HCT116 (cell line): ENCODE measurements around the gene NOX1. TPM values are rescaled to one million over a fixed set of nuclear protein-coding genes. Genes with fewer than 3 reads are reported as not detected.

Source experiments
- ATAC-seq: fragments of 200-7000 bp; cut with Tn5 transposase; 2 replicates; pipeline ENCODE4 v1.9.1; 2020; ENCODE audit warnings: mild to moderate bottlenecking, moderate library complexity
- BruUV-seq: library from RNA; stranded (reverse); fragments of 400-500 nt; replicated peaks from 2 replicates; lab custom pipeline; 2021; lab: Mats Ljungman, UMichigan
- CTCF ChIA-PET: fragments of 300-600 bp; sonication (Branson Sonifier 250); formaldehyde crosslinking; loops from one replicate; lab custom pipeline; 2021; ENCODE audit warnings: antibody characterized with exemption; lab: Charles Lee
- POLR2A ChIA-PET: fragments of 300-600, 350-600 bp; sonication (Branson Sonifier 250); formaldehyde crosslinking; loops from one replicate; lab custom pipeline; 2021; ENCODE audit warnings: antibody characterized with exemption; lab: Charles Lee
- RAD21 ChIA-PET, 2 experiments: fragments of 300-600 bp; sonication (Branson Sonifier 250); formaldehyde crosslinking; loops; one replicate each; lab custom pipeline; 2023; ENCODE audit warnings: low total read pairs in 2 of 2; ENCODE audit not compliant: uncharacterized antibody in 2 of 2, unreplicated experiment in 2 of 2, low non-redundant PET in 1 of 2; lab: Charles Lee
- DNase-seq: peaks from one replicate; pipeline ENCODE4 v3.0.0-alpha.2; 2010; ENCODE audit warnings: low read depth, low spot score
- H2AFZ ChIP-seq: fragments of 200-600 bp; shearing (Covaris generic), sonication (generic); 2 replicates; pipeline ENCODE4 v1.6.1; 2017; ENCODE audit warnings: low read depth, mixed run types, mixed read lengths, antibody characterized with exemption, low read length; ENCODE audit not compliant: poor library complexity, severe bottlenecking
- H3K27ac ChIP-seq: 2 replicates; pipeline ENCODE4 v1.5.1; 2012; ENCODE audit warnings: low read depth, low read length
- H3K27me3 ChIP-seq: fragments of 200-600 bp; sonication (generic); 2 replicates; pipeline ENCODE4 v1.6.1; 2016; ENCODE audit warnings: mixed run types, low read length, mixed read lengths; ENCODE audit not compliant: insufficient read depth
- H3K36me3 ChIP-seq, 2 experiments: fragments of 200-500 bp in 1 of 2; fragments of 200-600 bp in 1 of 2; sonication (Bioruptor generic) in 1 of 2; sonication (generic) in 1 of 2; 2 replicates each; pipeline versions ENCODE4 v1.5.1 to v1.6.1; 2014 to 2016; ENCODE audit warnings: low read length in 2 of 2, inconsistent platforms in 1 of 2, mixed read lengths in 1 of 2, mixed run types in 1 of 2; ENCODE audit not compliant: insufficient read depth in 2 of 2, control insufficient read depth in 1 of 2
- H3K4me1 ChIP-seq, 2 experiments: fragments of 200-600 bp in 1 of 2; sonication (generic) in 1 of 2; 2 replicates each; pipeline versions ENCODE4 v1.5.1 to v1.6.1; 2012 to 2017; ENCODE audit warnings: low read length in 2 of 2, inconsistent platforms in 1 of 2, mild to moderate bottlenecking in 1 of 2, mixed read lengths in 1 of 2, mixed run types in 1 of 2, moderate library complexity in 1 of 2; ENCODE audit not compliant: insufficient read depth in 2 of 2, control insufficient read depth in 1 of 2
- H3K4me2 ChIP-seq: fragments of 200-600 bp; sonication (generic); 2 replicates; pipeline ENCODE4 v1.6.1; 2017; ENCODE audit warnings: mixed run types, low read length, mixed read lengths
- H3K4me3 ChIP-seq, 2 experiments: fragments of 200-600 bp in 1 of 2; sonication (generic) in 1 of 2; replicated peaks in 1 of 2; 2 replicates each; pipeline ENCODE4 v1.5.1; 2011 to 2016; ENCODE audit warnings: low read length in 2 of 2, control low read depth in 1 of 2, low read depth in 1 of 2, mild to moderate bottlenecking in 1 of 2, mixed read lengths in 1 of 2, mixed run types in 1 of 2
- H3K79me2 ChIP-seq: fragments of 200-600 bp; sonication (generic); 2 replicates; pipeline ENCODE4 v1.6.1; 2017; ENCODE audit warnings: mild to moderate bottlenecking, mixed run types, low read length, moderate library complexity, mixed read lengths; ENCODE audit not compliant: insufficient read depth
- H3K9ac ChIP-seq: fragments of 200-600 bp; sonication (generic); 2 replicates; pipeline ENCODE4 v1.6.1; 2016; ENCODE audit warnings: low read length, mixed read lengths
- H3K9me2 ChIP-seq: fragments of 200-600 bp; sonication (generic), shearing (Covaris generic); 2 replicates; pipeline ENCODE4 v1.6.1; 2017; ENCODE audit warnings: mixed run types, mild to moderate bottlenecking, moderate library complexity; ENCODE audit not compliant: insufficient read depth
- H3K9me3 ChIP-seq, 2 experiments: fragments of 200-500 bp in 1 of 2; fragments of 200-600 bp in 1 of 2; sonication (Bioruptor generic) in 1 of 2; sonication (generic) in 1 of 2; 2 replicates each; pipeline ENCODE4 v1.6.1; 2014 to 2017; ENCODE audit warnings: low read length in 2 of 2, mixed read lengths in 2 of 2, inconsistent platforms in 1 of 2, low read depth in 1 of 2, mild to moderate bottlenecking in 1 of 2, mixed run types in 1 of 2, moderate library complexity in 1 of 2; ENCODE audit not compliant: control insufficient read depth in 1 of 2, insufficient read depth in 1 of 2
- H4K20me1 ChIP-seq: fragments of 200-600 bp; sonication (generic), shearing (Covaris generic); 2 replicates; pipeline ENCODE4 v1.6.1; 2017; ENCODE audit warnings: mixed run types, mild to moderate bottlenecking, moderate library complexity; ENCODE audit not compliant: insufficient read depth
- CBX3 ChIP-seq: IDR thresholded peaks from 2 replicates; pipeline ENCODE4 v1.6.1; 2012; ENCODE audit warnings: low read depth
- CEBPB ChIP-seq: IDR thresholded peaks from 2 replicates; pipeline ENCODE4 v1.6.1; 2012; ENCODE audit warnings: low read depth
- EGR1 ChIP-seq: IDR thresholded peaks from 2 replicates; pipeline ENCODE4 v1.6.1; 2012; ENCODE audit warnings: low read depth
- EZH2 ChIP-seq: fragments of 200-600 bp; sonication (generic); IDR thresholded peaks from 2 replicates; pipeline ENCODE4 v1.6.1; 2017; ENCODE audit warnings: antibody characterized with exemption, mixed run types
- EZH2phosphoT487 ChIP-seq: fragments of 200-600 bp; IDR thresholded peaks from 2 replicates; pipeline ENCODE4 v1.6.1; 2018; ENCODE audit warnings: antibody characterized with exemption, borderline replicate concordance
- FOSL1 ChIP-seq: IDR thresholded peaks from 2 replicates; pipeline ENCODE4 v1.6.1; 2012; ENCODE audit warnings: low read depth
- JUND ChIP-seq: IDR thresholded peaks from 2 replicates; pipeline ENCODE4 v1.6.1; 2012
- POLR2A ChIP-seq: IDR thresholded peaks from 2 replicates; pipeline ENCODE4 v1.7.0; 2011; ENCODE audit warnings: borderline replicate concordance; ENCODE audit not compliant: insufficient read depth, insufficient read length; ENCODE audit errors: extremely low read depth
- POLR2AphosphoS5 ChIP-seq: IDR thresholded peaks from 2 replicates; pipeline ENCODE4 v1.6.1; 2011; ENCODE audit warnings: mild to moderate bottlenecking, low read depth, low read length, moderate library complexity
- RAD21 ChIP-seq: IDR thresholded peaks from 2 replicates; pipeline ENCODE4 v1.6.1; 2012; ENCODE audit warnings: low read depth, mild to moderate bottlenecking
- SIN3A ChIP-seq: IDR thresholded peaks from 2 replicates; pipeline ENCODE4 v1.6.1; 2012; ENCODE audit warnings: low read depth
- SP1 ChIP-seq: IDR thresholded peaks from 2 replicates; pipeline ENCODE4 v1.6.1; 2012; ENCODE audit warnings: low read depth
- SRF ChIP-seq: IDR thresholded peaks from 2 replicates; pipeline ENCODE4 v1.6.1; 2012; ENCODE audit warnings: low read depth
- TCF7L2 ChIP-seq: IDR thresholded peaks from 2 replicates; pipeline ENCODE4 v1.7.0; 2011; ENCODE audit warnings: borderline replicate concordance, inconsistent platforms; ENCODE audit not compliant: insufficient read depth, insufficient read length; ENCODE audit errors: extremely low read depth
- YY1 ChIP-seq: IDR thresholded peaks from 2 replicates; pipeline ENCODE4 v1.6.1; 2011; ENCODE audit warnings: low read length, low read depth, moderate library complexity, mild to moderate bottlenecking; ENCODE audit not compliant: insufficient replicate concordance; ENCODE audit errors: extremely low read depth
- ZNF274 ChIP-seq: fragments of 200-500 bp; sonication (Bioruptor generic); IDR thresholded peaks from 2 replicates; pipeline ENCODE4 v1.6.1; 2014; ENCODE audit warnings: mild to moderate bottlenecking, low read depth, low read length, inconsistent platforms
- intact Hi-C: fragments of 100-400 bp; cut with micrococcal nuclease; formaldehyde crosslinking; loops from 2 replicates; pipeline ENCODE4 v1.10.0; 2022
- total RNA-seq: library from RNA; stranded (reverse); gene quantifications from one replicate; pipeline ENCODE4 v1.2.1, GENCODE V29; 2021; ENCODE audit not compliant: unreplicated experiment
- TF ChIP-seq, protein P1 (sequence below): IDR thresholded peaks from 2 replicates; pipeline ENCODE4 v1.6.1; 2012
- TF ChIP-seq, protein P2 (sequence below): IDR thresholded peaks from 2 replicates; pipeline ENCODE4 v1.6.1; 2012; ENCODE audit warnings: low read depth
- TF ChIP-seq, protein P3 (sequence below), 3 experiments: fragments of 200-600 bp in 1 of 3; sonication (generic) in 1 of 3; IDR thresholded peaks in 2 of 3; conservative IDR thresholded peaks in 1 of 3; 2 replicates each; pipeline ENCODE4 v1.5.1; 2012 to 2017; ENCODE audit warnings: low read depth in 2 of 3, low read length in 2 of 3, antibody characterized with exemption in 1 of 3, borderline replicate concordance in 1 of 3, control low read depth in 1 of 3, mild to moderate bottlenecking in 1 of 3, mixed read lengths in 1 of 3, mixed run types in 1 of 3, moderate library complexity in 1 of 3; ENCODE audit not compliant: insufficient read depth in 1 of 3

Gene NOX1
- total RNA-seq, 1 experiment from 2014 or later: not detected

DNA sequence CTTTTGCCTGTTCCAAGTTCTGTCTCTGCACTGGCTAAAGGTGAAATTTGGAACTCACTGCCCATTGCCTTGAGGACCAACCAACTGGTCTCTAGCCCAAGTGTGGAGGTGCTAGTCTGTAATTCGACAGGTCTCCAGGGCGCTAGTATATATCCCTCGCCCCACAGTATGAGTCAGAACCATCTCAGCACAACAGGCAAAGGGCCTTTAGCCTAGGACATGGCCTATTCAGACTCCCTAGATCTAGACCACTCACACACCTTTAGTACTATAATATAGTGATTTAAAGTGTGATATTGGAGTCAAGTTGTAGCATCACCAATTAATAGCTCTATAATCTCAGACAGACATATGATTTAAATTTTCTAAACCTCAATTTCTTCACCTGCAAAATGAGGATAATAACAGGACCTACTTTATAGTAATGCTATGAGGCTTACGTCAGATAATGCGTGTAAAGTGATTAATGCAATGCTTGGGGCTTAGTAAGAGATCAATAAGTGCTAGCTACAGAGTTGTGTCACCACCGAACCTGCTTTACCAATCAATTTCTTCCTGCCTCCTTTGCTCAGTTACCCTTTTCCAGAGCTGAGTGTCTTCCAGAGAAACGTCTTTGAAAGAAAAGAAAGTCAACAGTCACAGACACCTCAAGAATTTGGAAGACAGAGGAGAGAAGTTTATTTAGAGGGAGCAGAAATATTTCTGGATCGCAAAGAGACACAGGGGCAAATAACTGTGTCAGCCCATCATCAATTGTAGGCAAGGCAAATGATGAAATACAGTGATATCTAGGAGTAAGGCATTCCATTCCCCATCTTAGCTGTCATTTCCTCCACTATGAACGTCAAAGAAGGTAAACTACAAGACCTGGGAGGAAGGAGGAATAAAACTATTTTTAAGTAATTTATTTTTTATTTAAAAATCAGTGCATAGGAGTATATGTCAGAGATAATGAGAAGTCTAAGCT lies 2.3 kb downstream of the NOX1 start:
- H4K20me1 ChIP-seq: no peaks in the 10 kb centered on the region
- H3K4me3 ChIP-seq: no peak overlapping the region
- H3K9ac ChIP-seq: no peak overlapping the region
- H3K9me2 ChIP-seq: no peaks in the 10 kb centered on the region
- no peaks in the 10 kb centered on the region for H3K36me3 ChIP-seq
- no peak overlapping the region for H2AFZ ChIP-seq
- DNase-seq: no peak
- intact Hi-C loops: no loop called here
- no peaks in the 10 kb centered on the region for H3K79me2 ChIP-seq
- TF ChIP-seq, protein P1, sequence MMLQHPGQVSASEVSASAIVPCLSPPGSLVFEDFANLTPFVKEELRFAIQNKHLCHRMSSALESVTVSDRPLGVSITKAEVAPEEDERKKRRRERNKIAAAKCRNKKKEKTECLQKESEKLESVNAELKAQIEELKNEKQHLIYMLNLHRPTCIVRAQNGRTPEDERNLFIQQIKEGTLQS: no peak
- TF ChIP-seq FOSL1 (no peak), SP1 (no peak), POLR2AphosphoS5 (no peak), SRF (no peak), TCF7L2 (no peak), EZH2 (no peak), SIN3A (no peak), POLR2A (no peak), RAD21 (no peak), YY1 (no peak), EZH2phosphoT487 (no peak), CBX3 (no peak), EGR1 (no peak), CEBPB (no peak), ZNF274 (no peak), JUND (no peak)
- TF ChIP-seq, protein P2, sequence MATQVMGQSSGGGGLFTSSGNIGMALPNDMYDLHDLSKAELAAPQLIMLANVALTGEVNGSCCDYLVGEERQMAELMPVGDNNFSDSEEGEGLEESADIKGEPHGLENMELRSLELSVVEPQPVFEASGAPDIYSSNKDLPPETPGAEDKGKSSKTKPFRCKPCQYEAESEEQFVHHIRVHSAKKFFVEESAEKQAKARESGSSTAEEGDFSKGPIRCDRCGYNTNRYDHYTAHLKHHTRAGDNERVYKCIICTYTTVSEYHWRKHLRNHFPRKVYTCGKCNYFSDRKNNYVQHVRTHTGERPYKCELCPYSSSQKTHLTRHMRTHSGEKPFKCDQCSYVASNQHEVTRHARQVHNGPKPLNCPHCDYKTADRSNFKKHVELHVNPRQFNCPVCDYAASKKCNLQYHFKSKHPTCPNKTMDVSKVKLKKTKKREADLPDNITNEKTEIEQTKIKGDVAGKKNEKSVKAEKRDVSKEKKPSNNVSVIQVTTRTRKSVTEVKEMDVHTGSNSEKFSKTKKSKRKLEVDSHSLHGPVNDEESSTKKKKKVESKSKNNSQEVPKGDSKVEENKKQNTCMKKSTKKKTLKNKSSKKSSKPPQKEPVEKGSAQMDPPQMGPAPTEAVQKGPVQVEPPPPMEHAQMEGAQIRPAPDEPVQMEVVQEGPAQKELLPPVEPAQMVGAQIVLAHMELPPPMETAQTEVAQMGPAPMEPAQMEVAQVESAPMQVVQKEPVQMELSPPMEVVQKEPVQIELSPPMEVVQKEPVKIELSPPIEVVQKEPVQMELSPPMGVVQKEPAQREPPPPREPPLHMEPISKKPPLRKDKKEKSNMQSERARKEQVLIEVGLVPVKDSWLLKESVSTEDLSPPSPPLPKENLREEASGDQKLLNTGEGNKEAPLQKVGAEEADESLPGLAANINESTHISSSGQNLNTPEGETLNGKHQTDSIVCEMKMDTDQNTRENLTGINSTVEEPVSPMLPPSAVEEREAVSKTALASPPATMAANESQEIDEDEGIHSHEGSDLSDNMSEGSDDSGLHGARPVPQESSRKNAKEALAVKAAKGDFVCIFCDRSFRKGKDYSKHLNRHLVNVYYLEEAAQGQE: no peak
- TF ChIP-seq, protein P3, sequence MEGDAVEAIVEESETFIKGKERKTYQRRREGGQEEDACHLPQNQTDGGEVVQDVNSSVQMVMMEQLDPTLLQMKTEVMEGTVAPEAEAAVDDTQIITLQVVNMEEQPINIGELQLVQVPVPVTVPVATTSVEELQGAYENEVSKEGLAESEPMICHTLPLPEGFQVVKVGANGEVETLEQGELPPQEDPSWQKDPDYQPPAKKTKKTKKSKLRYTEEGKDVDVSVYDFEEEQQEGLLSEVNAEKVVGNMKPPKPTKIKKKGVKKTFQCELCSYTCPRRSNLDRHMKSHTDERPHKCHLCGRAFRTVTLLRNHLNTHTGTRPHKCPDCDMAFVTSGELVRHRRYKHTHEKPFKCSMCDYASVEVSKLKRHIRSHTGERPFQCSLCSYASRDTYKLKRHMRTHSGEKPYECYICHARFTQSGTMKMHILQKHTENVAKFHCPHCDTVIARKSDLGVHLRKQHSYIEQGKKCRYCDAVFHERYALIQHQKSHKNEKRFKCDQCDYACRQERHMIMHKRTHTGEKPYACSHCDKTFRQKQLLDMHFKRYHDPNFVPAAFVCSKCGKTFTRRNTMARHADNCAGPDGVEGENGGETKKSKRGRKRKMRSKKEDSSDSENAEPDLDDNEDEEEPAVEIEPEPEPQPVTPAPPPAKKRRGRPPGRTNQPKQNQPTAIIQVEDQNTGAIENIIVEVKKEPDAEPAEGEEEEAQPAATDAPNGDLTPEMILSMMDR (IDR thresholded peaks at IDR 0.05 in 2 of 3, conservative IDR thresholded peaks at IDR 0.05 in 1 of 3; ENCODE audit: borderline replicate concordance in 1 of 3, insufficient read depth in 1 of 3, low read depth in 2 of 3, low read length in 2 of 3): no peak
- no peaks in the 10 kb centered on the region for H3K4me1 ChIP-seq
- BruUV-seq: no TSS peak
- H3K27ac ChIP-seq: no peak overlapping the region
- no peaks in the 10 kb centered on the region for H3K27me3 ChIP-seq
- H3K4me2 ChIP-seq: no peak overlapping the region
- CTCF ChIA-PET: no interaction called here
- no peak for ATAC-seq
- RAD21 ChIA-PET: no interaction called here
- no peaks in the 10 kb centered on the region for H3K9me3 ChIP-seq
- POLR2A ChIA-PET: no interaction called here
